NOMO-1 treated with DMSO at 0.1 percent for 48 hours (cell line): ENCODE measurements around the gene FGF12.
"Not testable (repeated sequence)": the region's sequence is repeated elsewhere in the genome, so short reads cannot be mapped to it uniquely, and the experiment has no call there.

Source experiments
- DNase-seq: peaks from one replicate; lab custom pipeline; 2025; ENCODE audit not compliant: unreplicated experiment; lab: John Stamatoyannopoulos, UW

Gene FGF12

GRCh38 chr3:192727032-192727847 lies at the start of gene FGF12:
Gene FGF12 (minus strand): TSS chr3:192727541.
- no peak for DNase-seq

- DNase-seq = not testable (repeated sequence)
Observed at GRCh38 chr3:192774341-192774740, 47.0 kb upstream of the FGF12 start.

- DNase-seq = no peak
Observed at GRCh38 chr3:192772240-192772894, 45.0 kb upstream of the FGF12 start.

GRCh38 chr3:192758654-192759053 lies 31.3 kb upstream of the FGF12 start:
- no peak for DNase-seq

DNA sequence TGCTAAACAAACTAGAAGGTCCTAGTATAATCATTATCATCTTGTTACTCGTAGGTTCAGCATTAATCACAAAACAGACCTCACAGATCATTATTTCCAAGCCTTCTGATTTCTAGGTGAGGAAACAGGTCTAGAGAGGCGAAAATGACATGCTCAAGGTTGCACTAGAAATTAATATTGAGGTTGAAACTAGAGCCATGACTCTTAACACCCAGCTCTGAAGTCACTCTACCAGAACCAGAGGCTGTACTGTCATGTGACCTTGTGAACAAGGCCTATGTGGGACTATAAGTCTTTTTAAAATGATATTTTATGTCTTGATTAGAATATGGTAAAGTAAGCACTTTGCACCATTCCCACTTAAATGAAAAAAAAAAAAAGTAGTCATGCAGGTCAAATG lies 23.8 kb upstream of the FGF12 start:
- DNase-seq = no peak

- peak; percentile 40 for DNase-seq
Observed at GRCh38 chr3:192750201-192750600, 22.9 kb upstream of the FGF12 start.

DNA sequence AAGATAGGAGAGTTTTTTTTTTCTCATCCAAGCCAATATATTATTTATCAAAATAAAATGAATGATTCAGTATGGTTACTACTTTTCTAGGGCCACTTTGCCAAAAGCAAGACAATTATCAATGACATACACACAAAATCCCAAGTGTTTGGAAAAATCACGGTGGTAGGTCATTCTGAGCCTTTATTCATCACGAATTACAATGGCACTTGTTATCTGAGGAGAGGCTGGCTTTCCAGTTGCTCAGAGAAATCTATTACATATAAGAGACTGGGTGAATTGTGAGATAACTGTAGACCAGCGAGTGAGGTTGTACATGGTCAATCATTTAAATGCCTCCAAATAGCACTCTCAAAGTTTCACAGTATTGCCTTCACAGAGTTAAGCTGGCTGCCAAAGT lies 20.4 kb upstream of the FGF12 start:
- no peak for DNase-seq

DNA sequence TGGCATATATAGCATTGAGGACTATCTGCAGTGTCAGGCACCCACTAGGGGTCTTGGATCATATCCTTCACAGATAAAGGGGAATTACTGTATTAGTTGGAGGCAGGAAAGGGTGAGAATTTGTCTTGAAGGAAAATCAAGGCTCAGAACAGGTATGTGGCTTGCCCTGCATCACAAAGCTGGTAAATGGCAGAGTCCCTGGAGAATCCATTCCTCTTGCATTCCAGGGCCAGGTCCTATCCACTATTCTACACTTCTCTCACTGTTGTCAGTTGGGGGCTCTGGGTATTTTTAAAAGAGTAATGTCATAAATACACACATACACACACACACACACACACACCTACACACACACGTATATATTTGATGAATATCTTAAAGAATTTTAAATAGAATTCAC lies 19.8 kb upstream of the FGF12 start:
- DNase-seq = no peak

GRCh38 chr3:192745150-192745549 lies 17.8 kb upstream of the FGF12 start:
- DNase-seq = no peak

DNA sequence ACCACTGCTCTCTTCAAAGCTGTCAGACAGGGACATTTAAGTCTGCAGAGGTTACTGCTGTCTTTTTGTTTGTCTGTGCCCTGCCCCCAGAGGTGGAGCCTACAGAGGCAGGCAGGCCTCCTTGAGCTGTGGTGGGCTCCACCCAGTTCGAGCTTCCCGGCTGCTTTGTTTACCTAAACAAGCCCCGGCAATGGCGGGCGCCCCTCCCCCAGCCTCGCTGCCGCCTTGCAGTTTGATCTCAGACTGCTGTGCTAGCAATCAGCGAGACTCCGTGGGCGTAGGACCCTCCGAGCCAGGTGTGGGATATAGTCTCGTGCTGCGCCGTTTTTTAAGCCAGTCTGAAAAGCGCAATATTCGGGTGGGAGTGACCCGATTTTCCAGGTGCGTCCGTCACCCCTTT lies 17.3 kb upstream of the FGF12 start:
- DNase-seq = not testable (repeated sequence)

- no peak for DNase-seq
Observed at GRCh38 chr3:192737506-192737905, 10.2 kb upstream of the FGF12 start.

- DNase-seq = no peak
Observed at GRCh38 chr3:192731233-192731632, 3.9 kb upstream of the FGF12 start.

DNA sequence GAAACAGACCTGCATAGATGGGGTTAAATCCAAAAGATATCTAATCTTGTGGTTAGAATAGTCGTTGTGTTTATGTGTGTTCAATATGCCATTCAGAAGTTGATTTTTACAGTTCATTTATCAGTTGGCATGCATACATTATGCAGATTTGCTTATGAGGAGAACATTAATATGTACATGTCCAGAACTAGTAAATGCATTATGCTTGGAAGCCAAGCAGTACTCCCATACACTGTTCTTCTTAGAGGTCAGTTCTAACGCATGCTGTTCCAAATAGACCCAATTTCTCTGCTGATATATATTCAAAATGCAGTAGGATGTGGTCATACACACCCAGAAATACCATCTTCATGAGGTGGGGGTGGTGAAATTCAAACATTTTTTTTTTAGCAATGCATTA lies 956 bp downstream of the FGF12 start:
- DNase-seq = no peak

DNA sequence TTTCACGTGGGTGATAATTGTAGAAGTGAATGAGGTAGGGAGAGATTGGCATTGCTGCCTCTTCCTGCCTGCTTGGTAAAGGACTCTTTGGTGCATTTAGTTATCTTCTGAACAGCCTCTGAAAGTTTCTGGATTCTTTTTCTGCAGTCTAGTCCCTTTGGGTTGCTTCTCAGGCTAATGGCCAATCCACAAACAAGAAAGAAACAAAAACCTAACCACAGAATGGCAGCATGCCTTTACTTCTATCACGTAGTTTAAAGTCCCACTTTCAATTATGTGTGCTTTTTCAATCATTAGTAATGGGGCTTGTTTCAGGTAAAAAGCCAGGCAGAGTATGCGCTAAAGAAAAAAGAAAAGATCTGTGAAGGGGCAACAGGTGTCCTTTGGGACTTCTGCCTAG lies 7.4 kb downstream of the FGF12 start:
- DNase-seq = no peak

GRCh38 chr3:192718156-192718555 lies 9.2 kb downstream of the FGF12 start:
- no peak for DNase-seq

DNA sequence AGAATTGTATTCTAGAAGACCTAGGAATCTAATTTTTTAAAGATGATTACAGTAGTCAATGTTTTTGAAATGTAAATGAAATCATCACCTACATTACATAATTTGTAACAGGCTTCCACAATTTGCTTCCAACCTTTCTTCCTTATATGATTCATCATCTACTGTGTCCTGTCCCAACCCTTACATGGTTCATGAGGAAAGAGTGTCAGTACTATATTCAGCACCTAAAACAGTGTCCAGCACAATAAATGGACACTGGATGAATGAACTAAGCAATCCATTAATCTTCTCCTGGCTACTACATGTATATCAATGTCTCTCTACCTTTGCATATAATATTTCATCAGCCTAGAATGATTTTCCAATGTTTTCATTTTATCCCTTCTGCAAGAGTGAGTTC lies 12.2 kb downstream of the FGF12 start:
- no peak for DNase-seq

DNA sequence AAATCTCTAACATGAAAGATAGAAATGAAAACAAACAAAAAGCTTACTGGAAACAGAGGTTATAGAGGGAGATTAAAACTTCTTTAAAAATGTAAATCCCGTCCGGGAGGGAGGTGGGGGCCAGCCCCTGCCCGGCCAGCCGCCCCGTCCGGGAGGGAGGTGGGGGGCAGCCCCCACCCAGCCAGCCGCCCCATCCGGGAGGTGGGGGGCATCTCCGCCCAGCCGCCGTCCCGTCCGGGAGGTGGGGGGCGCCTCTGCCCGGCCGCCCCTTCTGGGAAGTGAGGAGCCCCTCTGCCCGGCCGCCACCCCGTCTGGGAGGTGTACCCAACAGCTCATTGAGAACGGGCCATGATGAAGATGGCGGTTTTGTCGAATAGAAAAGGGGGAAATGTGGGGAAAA lies 16.2 kb downstream of the FGF12 start:
- not testable (repeated sequence) for DNase-seq

- DNase-seq = no peak
Observed at GRCh38 chr3:192710366-192710765, 17.0 kb downstream of the FGF12 start.

- no peak for DNase-seq
Observed at GRCh38 chr3:192706272-192706671, 21.1 kb downstream of the FGF12 start.

- DNase-seq = no peak
Observed at GRCh38 chr3:192700885-192701284, 26.5 kb downstream of the FGF12 start.

- DNase-seq = no peak
Observed at GRCh38 chr3:192696943-192697587, 30.3 kb downstream of the FGF12 start.

DNA sequence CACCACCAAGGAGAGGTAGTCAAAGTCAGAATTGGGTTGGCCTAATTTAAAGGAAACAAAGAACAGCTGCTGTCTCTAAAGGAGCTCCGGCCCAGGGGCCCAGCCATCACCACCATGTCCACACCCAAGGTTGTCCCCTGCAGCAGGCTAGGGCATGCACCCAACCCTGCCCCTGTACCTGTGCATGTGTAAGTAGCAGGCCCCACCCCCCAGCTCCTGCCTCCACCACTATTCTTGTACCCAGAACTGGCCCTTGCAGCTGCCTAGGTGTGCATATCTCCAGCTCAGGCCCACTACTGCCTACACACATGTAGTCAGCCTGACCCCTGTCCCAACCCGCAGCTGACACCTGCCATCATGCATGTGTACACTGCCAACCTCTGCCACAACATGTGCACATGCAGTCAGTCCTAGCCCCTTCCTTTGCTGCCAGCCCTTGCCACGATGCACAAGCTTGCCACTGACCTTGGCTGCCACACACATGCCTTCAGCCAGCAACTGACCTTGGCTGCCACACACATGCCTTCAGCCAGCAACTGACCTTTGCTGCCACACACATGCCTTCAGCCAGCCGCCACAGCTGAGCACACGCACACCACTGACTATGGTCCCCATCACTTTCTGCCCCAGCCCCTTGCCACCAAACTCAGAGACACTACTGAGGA lies 39.7 kb downstream of the FGF12 start:
- no peak for DNase-seq
